HepG2 (cell line): ENCODE data around the gene UQCRHL. TPM values are rescaled to one million over a fixed set of nuclear protein-coding genes. Genes with fewer than 3 reads are reported as not detected.

Experiments
- BCL6 ChIP-seq: IDR thresholded peaks from 2 replicates; pipeline ENCODE4 v1.6.1; 2016; ENCODE audit warnings: missing genetic modification reagents, missing compliant biosample characterization
- ETV5 ChIP-seq: IDR thresholded peaks from 2 replicates; pipeline ENCODE4 v1.6.1; 2018; ENCODE audit warnings: missing biosample characterization, missing genetic modification reagents, inconsistent platforms, borderline replicate concordance
- FOXK1 ChIP-seq: sonication (generic); formaldehyde crosslinking; IDR thresholded peaks from 2 replicates; pipeline ENCODE4 v1.4.0; 2020; ENCODE audit warnings: low read depth, missing genetic modification reagents, borderline replicate concordance
- HNF4G ChIP-seq, 2 experiments: sonication (generic) in 1 of 2; formaldehyde crosslinking in 1 of 2; IDR thresholded peaks; 2 replicates each; pipeline versions ENCODE4 v1.4.0 to v1.6.1; 2011 to 2020; ENCODE audit warnings: borderline replicate concordance in 2 of 2, low read depth in 2 of 2, mild to moderate bottlenecking in 2 of 2, low read length in 1 of 2, missing genetic modification reagents in 1 of 2, moderate library complexity in 1 of 2
- KMT2A ChIP-seq: sonication (generic); formaldehyde crosslinking; IDR thresholded peaks from 2 replicates; pipeline ENCODE4 v1.4.0; 2020; ENCODE audit warnings: missing genetic modification reagents
- MBD4 ChIP-seq: IDR thresholded peaks from 2 replicates; pipeline ENCODE4 v1.6.1; 2012; ENCODE audit warnings: low read length, inconsistent platforms, borderline replicate concordance
- MIER2 ChIP-seq: IDR thresholded peaks from 2 replicates; pipeline ENCODE4 v1.6.1; 2016; ENCODE audit warnings: missing biosample characterization, missing genetic modification reagents
- NFKB2 ChIP-seq: sonication (generic); formaldehyde crosslinking; IDR thresholded peaks from 2 replicates; pipeline ENCODE4 v1.4.0; 2020; ENCODE audit warnings: missing genetic modification reagents, borderline replicate concordance
- NR2F6 ChIP-seq, 2 experiments: IDR thresholded peaks; 2 replicates each; pipeline ENCODE4 v1.6.1; 2016; ENCODE audit warnings: antibody characterized with exemption in 1 of 2, mild to moderate bottlenecking in 1 of 2
- PAF1 ChIP-seq: IDR thresholded peaks from 2 replicates; pipeline ENCODE4 v1.6.1; 2016; ENCODE audit warnings: missing genetic modification reagents, missing compliant biosample characterization
- PHF20 ChIP-seq: sonication (generic); formaldehyde crosslinking; IDR thresholded peaks from 2 replicates; pipeline ENCODE4 v1.5.0; 2020; ENCODE audit warnings: mild to moderate bottlenecking, missing genetic modification reagents
- RBAK ChIP-seq: sonication (generic); formaldehyde crosslinking; IDR thresholded peaks from 2 replicates; pipeline ENCODE4 v1.5.1; 2020; ENCODE audit warnings: mild to moderate bottlenecking, missing genetic modification reagents
- RBM22 ChIP-seq: fragments of 200-400 bp; formaldehyde crosslinking; optimal IDR thresholded peaks from 2 replicates; pipeline ENCODE3; 2017; ENCODE audit warnings: mild to moderate bottlenecking, low read length, moderate library complexity
- RORA ChIP-seq: sonication (generic); formaldehyde crosslinking; IDR thresholded peaks from 2 replicates; pipeline ENCODE4 v1.5.0; 2020; ENCODE audit warnings: mild to moderate bottlenecking, missing genetic modification reagents, moderate library complexity
- SOX6 ChIP-seq, 2 experiments: fragments of 450-650 bp in 1 of 2; sonication (generic) in 1 of 2; formaldehyde crosslinking in 1 of 2; IDR thresholded peaks; 2 replicates each; pipeline versions ENCODE4 v1.4.0 to v1.6.1; 2017 to 2020; ENCODE audit warnings: antibody characterized with exemption in 1 of 2, mild to moderate bottlenecking in 1 of 2, missing genetic modification reagents in 1 of 2
- SRY ChIP-seq: sonication (generic); formaldehyde crosslinking; IDR thresholded peaks from 2 replicates; pipeline ENCODE4 v1.8.0; 2022; ENCODE audit warnings: mild to moderate bottlenecking, missing genetic modification reagents
- THAP11 ChIP-seq: IDR thresholded peaks from 2 replicates; pipeline ENCODE4 v1.6.1; 2016; ENCODE audit warnings: missing biosample characterization, missing genetic modification reagents
- ZFP90 ChIP-seq: sonication (generic); formaldehyde crosslinking; IDR thresholded peaks from 2 replicates; pipeline ENCODE4 v1.8.0; 2022; ENCODE audit warnings: missing genetic modification reagents, mild to moderate bottlenecking, inconsistent platforms, borderline replicate concordance
- ZNF260 ChIP-seq: sonication (generic); formaldehyde crosslinking; IDR thresholded peaks from 2 replicates; pipeline ENCODE4 v1.4.0; 2020; ENCODE audit warnings: missing genetic modification reagents, low read depth, mild to moderate bottlenecking, borderline replicate concordance
- ZNF263 ChIP-seq: sonication (generic); formaldehyde crosslinking; IDR thresholded peaks from 2 replicates; pipeline ENCODE4 v1.4.0; 2020; ENCODE audit warnings: missing genetic modification reagents
- ZNF337 ChIP-seq: sonication (generic); formaldehyde crosslinking; IDR thresholded peaks from 2 replicates; pipeline ENCODE4 v1.5.1; 2020; ENCODE audit warnings: missing genetic modification reagents, low read depth, mild to moderate bottlenecking, borderline replicate concordance
- ZNF383 ChIP-seq: sonication (generic); formaldehyde crosslinking; IDR thresholded peaks from 2 replicates; pipeline ENCODE4 v1.4.0; 2020; ENCODE audit warnings: missing genetic modification reagents, mild to moderate bottlenecking, borderline replicate concordance
- ZNF441 ChIP-seq: sonication (generic); formaldehyde crosslinking; IDR thresholded peaks from 2 replicates; pipeline ENCODE4 v1.7.0; 2021; ENCODE audit warnings: missing genetic modification reagents, borderline replicate concordance
- ZNF496 ChIP-seq: sonication (generic); formaldehyde crosslinking; IDR thresholded peaks from 2 replicates; pipeline ENCODE4 v1.8.1; 2023; ENCODE audit warnings: mild to moderate bottlenecking, moderate library complexity, missing genetic modification reagents; ENCODE audit not compliant: insufficient replicate concordance
- ZNF772 ChIP-seq: sonication (generic); formaldehyde crosslinking; IDR thresholded peaks from 2 replicates; pipeline ENCODE4 v1.5.0; 2020; ENCODE audit warnings: mild to moderate bottlenecking, missing genetic modification reagents
- ZNF788 ChIP-seq: sonication (generic); formaldehyde crosslinking; IDR thresholded peaks from 2 replicates; pipeline ENCODE4 v1.5.0; 2020; ENCODE audit warnings: mild to moderate bottlenecking, missing genetic modification reagents, borderline replicate concordance
- ZNF891 ChIP-seq: sonication (generic); formaldehyde crosslinking; IDR thresholded peaks from 2 replicates; pipeline ENCODE4 v1.5.0; 2020; ENCODE audit warnings: mild to moderate bottlenecking, missing genetic modification reagents
- polyA plus RNA-seq, 8 experiments: library from polyadenylated mRNA; depleted of rRNA in 3 of 8; stranded (reverse) in 7 of 8; unstranded in 1 of 8; fragments of >200 nt; fragmentation: Illumina TruSeq in 4 of 8; extraction: Trizol in 4 of 8; gene quantifications; 2 replicates each; pipeline versions ENCODE4 v1.2.1 to v1.2.3, GENCODE V29; 2011 to 2016; ENCODE audit warnings: low read depth in 4 of 8, missing spikeins in 1 of 8, mixed read lengths in 1 of 8; ENCODE audit not compliant: insufficient read depth in 1 of 8
- total RNA-seq, 5 experiments: library from RNA; depleted of rRNA; stranded (reverse); fragments of >200 nt; fragmentation: Illumina TruSeq; extraction: Trizol; gene quantifications; 2 replicates each; pipeline ENCODE4 v1.2.3, GENCODE V29; 2016; ENCODE audit warnings: low read depth in 1 of 5
- TF ChIP-seq, protein P1 (sequence below): sonication (generic); formaldehyde crosslinking; IDR thresholded peaks from 2 replicates; pipeline ENCODE4 v1.4.0; 2020; ENCODE audit warnings: mild to moderate bottlenecking, missing genetic modification reagents
- TF ChIP-seq, protein P2 (sequence below): sonication (generic); formaldehyde crosslinking; IDR thresholded peaks from 2 replicates; pipeline ENCODE4 v1.4.0; 2020; ENCODE audit warnings: missing genetic modification reagents, borderline replicate concordance

Gene UQCRHL
- total and polyA plus RNA-seq, 2 of the 13 experiments (the other 11 are each of a cell fraction or from before 2014, with no cell fraction given): 1.8 to 2.3 TPM

DNA sequence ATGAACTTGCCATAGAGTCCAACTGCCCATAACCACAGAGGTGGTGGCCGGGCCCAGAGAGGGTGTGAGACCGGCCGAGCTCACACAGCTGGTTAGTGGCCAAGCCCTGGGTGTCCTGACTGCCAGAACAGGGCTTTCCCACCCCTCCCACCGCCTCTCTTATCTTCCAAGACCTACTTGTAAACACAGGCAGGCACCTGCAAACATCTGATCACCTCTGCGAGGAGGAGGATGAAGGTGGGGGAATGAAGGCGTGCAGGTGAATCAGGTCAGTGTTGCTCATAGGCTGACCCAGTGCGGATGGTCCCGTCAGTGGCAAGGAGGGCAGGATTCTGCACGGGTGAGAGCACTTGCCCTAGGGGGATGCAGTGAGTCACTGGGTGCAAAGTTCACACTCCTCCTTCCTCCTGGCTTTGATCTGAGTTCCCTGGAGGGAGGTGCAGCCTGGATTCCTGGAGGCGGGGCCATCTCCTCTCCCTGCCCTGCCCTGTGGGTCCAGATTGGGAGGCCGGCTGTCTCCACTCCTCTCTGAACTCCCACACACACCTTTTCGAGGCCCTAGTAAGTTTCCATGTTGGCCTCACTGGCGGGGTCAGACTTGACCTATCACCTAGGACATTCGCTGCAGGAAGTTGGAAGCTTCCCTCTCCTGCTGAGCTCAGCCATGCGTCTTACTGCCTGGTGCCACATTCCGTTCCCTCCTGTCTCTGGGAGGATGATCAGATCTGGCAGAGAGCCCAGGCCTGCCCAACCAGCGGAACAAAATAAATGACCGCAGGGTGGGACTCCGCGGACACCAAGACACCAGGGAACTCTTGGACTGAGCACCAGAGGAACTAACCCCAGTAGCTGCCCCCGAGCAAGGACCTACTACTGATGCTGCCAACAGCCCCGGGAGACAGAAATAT lies 7.3 kb downstream of the UQCRHL start (continued):
- TF ChIP-seq ZFP90 (CRISPR knock-in tag) (0 out of 2 replicates have a peak, but pooled peaks have one; percentile 27), HNF4G (IDR thresholded peaks at IDR 0.05; ENCODE audit: borderline replicate concordance, low read depth, low read length) (peak; percentile 91), HNF4G (CRISPR knock-in tag; IDR thresholded peaks at IDR 0.05; ENCODE audit: borderline replicate concordance, low read depth) (peak; percentile 95; the same call in 1 of the 2 replicates), ZNF383 (CRISPR knock-in tag) (no peak), ZNF496 (CRISPR knock-in tag) (no peak), SRY (CRISPR knock-in tag) (no peak; the same call in 1 of the 2 replicates), BCL6 (CRISPR knock-in tag) (peak; percentile 79), ZNF337 (CRISPR knock-in tag) (no peak), KMT2A (CRISPR knock-in tag) (no peak), ETV5 (peak; percentile 76; the same call in 1 of the 2 replicates), RBAK (CRISPR knock-in tag) (no peak), MBD4 (no peak), PHF20 (CRISPR knock-in tag) (peak; percentile 35; the same call in 1 of the 2 replicates), RBM22 (no peak), ZNF260 (no peak), ZNF788 (peak; percentile 92; the same call in 1 of the 2 replicates), ZNF263 (CRISPR knock-in tag) (peak; percentile 99), FOXK1 (peak; percentile 32; the same call in 1 of the 2 replicates), PAF1 (CRISPR knock-in tag) (no peak), THAP11 (CRISPR knock-in tag) (peak; percentile 33; the same call in 1 of the 2 replicates), ZNF891 (CRISPR knock-in tag) (no peak), NFKB2 (no peak), ZNF772 (CRISPR knock-in tag) (peak; percentile 81), MIER2 (no peak), NR2F6 (IDR thresholded peaks at IDR 0.05) (peak; percentile 82), NR2F6 (CRISPR knock-in tag; IDR thresholded peaks at IDR 0.05) (peak; percentile 89), ZNF441 (peak; percentile 41; the same call in 1 of the 2 replicates), SOX6 (IDR thresholded peaks at IDR 0.05) (no peak), SOX6 (CRISPR knock-in tag; IDR thresholded peaks at IDR 0.05) (peak; percentile 90), RORA (CRISPR knock-in tag) (no peak)
- TF ChIP-seq, protein P1, sequence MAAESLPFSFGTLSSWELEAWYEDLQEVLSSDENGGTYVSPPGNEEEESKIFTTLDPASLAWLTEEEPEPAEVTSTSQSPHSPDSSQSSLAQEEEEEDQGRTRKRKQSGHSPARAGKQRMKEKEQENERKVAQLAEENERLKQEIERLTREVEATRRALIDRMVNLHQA (CRISPR knock-in tag): no peak
- TF ChIP-seq, protein P2, sequence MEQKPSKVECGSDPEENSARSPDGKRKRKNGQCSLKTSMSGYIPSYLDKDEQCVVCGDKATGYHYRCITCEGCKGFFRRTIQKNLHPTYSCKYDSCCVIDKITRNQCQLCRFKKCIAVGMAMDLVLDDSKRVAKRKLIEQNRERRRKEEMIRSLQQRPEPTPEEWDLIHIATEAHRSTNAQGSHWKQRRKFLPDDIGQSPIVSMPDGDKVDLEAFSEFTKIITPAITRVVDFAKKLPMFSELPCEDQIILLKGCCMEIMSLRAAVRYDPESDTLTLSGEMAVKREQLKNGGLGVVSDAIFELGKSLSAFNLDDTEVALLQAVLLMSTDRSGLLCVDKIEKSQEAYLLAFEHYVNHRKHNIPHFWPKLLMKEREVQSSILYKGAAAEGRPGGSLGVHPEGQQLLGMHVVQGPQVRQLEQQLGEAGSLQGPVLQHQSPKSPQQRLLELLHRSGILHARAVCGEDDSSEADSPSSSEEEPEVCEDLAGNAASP (CRISPR knock-in tag): peak; percentile 87; the same call in 1 of the 2 replicates
